HG03095 (cell line): Measurements from ENCODE around the gene SLC50A1.

Source experiments
- ATAC-seq: cut with Tn5 transposase; IDR thresholded peaks from one replicate; pipeline ENCODE4 v1.9.1; 2021; ENCODE audit warnings: moderate library complexity; ENCODE audit not compliant: unreplicated experiment

The SLC50A1 gene

GRCh38 chr1:155182052-155182550 is 46.4 kb downstream of the SLC50A1 start:
- ATAC-seq, result no peak

GRCh38 chr1:155183775-155184221 is 48.1 kb downstream of the SLC50A1 start:
- ATAC-seq, result no peak

- ATAC-seq, result no peak
Measured at GRCh38 chr1:155184351-155184811, 48.7 kb downstream of the SLC50A1 start.

- ATAC-seq, result no peak
Measured at GRCh38 chr1:155184835-155185782, 49.5 kb downstream of the SLC50A1 start.

- no peak for ATAC-seq
Measured at GRCh38 chr1:155185783-155186066, 50.1 kb downstream of the SLC50A1 start.

- ATAC-seq, result no peak
Measured at GRCh38 chr1:155186067-155186793, 50.6 kb downstream of the SLC50A1 start.

GRCh38 chr1:155186794-155187455 is 51.3 kb downstream of the SLC50A1 start:
- ATAC-seq, result no peak

- no peak for ATAC-seq
Measured at GRCh38 chr1:155187456-155187891, 51.8 kb downstream of the SLC50A1 start.

GRCh38 chr1:155188268-155188667 is 52.6 kb downstream of the SLC50A1 start:
- ATAC-seq, result no peak
